Measurements from ENCODE around the gene TERT. TPM values are rescaled to one million over a fixed set of nuclear protein-coding genes. Genes with fewer than 3 reads are reported as not detected.

TERT gene
- total and polyA plus RNA-seq, 2 of the 8 experiments (the other 6 are each of a cell fraction or from before 2014, with no cell fraction given) = 13.1 to 23.1 TPM

- no peak for TF ChIP-seq ATF3 (IDR thresholded peaks at IDR 0.05; ENCODE audit: insufficient read depth, low read depth, low read length)
Observed at GRCh38 chr5:1300581-1301083, 5.8 kb upstream of the TERT start (continued).
